Ishikawa (cell line): ENCODE results near the gene KMT5C.

Source experiments
- CEBPB ChIP-seq: IDR thresholded peaks from 2 replicates; pipeline ENCODE4 v1.6.1; 2012
- CREB1 ChIP-seq: IDR thresholded peaks from 2 replicates; pipeline ENCODE4 v1.6.1; 2012; ENCODE audit warnings: low read depth
- EGR1 ChIP-seq: IDR thresholded peaks from 2 replicates; pipeline ENCODE4 v1.6.1; 2012
- EP300 ChIP-seq: IDR thresholded peaks from 2 replicates; pipeline ENCODE4 v1.6.1; 2012; ENCODE audit warnings: borderline replicate concordance
- FOXM1 ChIP-seq: IDR thresholded peaks from 2 replicates; pipeline ENCODE4 v1.6.1; 2012; ENCODE audit warnings: low read depth, borderline replicate concordance
- NFIC ChIP-seq: IDR thresholded peaks from 2 replicates; pipeline ENCODE4 v1.6.1; 2012
- RAD21 ChIP-seq: IDR thresholded peaks from 2 replicates; pipeline ENCODE4 v1.6.1; 2012; ENCODE audit warnings: low read depth
- TAF1 ChIP-seq: IDR thresholded peaks from 2 replicates; pipeline ENCODE4 v1.6.1; 2012; ENCODE audit warnings: low read depth, mild to moderate bottlenecking
- TCF12 ChIP-seq: IDR thresholded peaks from 2 replicates; pipeline ENCODE4 v1.6.1; 2012; ENCODE audit warnings: low read depth
- TEAD4 ChIP-seq: IDR thresholded peaks from 2 replicates; pipeline ENCODE4 v1.6.1; 2012
- YY1 ChIP-seq: IDR thresholded peaks from 2 replicates; pipeline ENCODE4 v1.6.1; 2012; ENCODE audit warnings: low read depth
- ZBTB7A ChIP-seq: IDR thresholded peaks from 2 replicates; pipeline ENCODE4 v1.6.1; 2012; ENCODE audit warnings: low read depth
- TF ChIP-seq, protein P1 (sequence below): IDR thresholded peaks from 2 replicates; pipeline ENCODE4 v1.6.1; 2012
- TF ChIP-seq, protein P2 (sequence below): IDR thresholded peaks from 2 replicates; pipeline ENCODE4 v1.6.1; 2012
- TF ChIP-seq, protein P3 (sequence below): IDR thresholded peaks from 2 replicates; pipeline ENCODE4 v1.6.1; 2012; ENCODE audit warnings: low read depth, mild to moderate bottlenecking

KMT5C gene

DNA sequence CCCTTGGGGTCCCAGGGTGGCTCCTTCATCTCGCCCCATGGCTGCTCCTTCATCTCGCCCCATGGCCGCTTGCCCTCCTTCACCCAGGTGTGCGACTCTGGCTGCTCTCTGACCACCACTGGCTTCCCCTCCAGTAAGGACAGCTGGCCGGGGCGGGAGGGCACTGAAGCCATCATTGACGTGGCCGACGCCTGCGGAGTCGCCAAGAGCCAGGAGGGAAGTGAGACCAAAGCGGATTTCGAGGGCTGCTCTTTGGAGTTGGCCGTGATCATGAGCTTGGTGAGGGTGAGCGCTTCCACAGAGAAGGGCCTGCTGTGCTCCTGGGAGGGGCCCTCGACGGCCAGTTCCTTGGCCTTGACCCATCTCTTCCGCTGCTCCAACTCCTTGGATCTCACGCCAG lies 18.8 kb downstream of the KMT5C start:
- TF ChIP-seq EP300 (no peak), TEAD4 (no peak), TAF1 (no peak), CREB1 (no peak), CEBPB (no peak), NFIC (no peak), EGR1 (no peak)
- TF ChIP-seq, protein P1, sequence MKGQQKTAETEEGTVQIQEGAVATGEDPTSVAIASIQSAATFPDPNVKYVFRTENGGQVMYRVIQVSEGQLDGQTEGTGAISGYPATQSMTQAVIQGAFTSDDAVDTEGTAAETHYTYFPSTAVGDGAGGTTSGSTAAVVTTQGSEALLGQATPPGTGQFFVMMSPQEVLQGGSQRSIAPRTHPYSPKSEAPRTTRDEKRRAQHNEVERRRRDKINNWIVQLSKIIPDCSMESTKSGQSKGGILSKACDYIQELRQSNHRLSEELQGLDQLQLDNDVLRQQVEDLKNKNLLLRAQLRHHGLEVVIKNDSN = no peak

DNA sequence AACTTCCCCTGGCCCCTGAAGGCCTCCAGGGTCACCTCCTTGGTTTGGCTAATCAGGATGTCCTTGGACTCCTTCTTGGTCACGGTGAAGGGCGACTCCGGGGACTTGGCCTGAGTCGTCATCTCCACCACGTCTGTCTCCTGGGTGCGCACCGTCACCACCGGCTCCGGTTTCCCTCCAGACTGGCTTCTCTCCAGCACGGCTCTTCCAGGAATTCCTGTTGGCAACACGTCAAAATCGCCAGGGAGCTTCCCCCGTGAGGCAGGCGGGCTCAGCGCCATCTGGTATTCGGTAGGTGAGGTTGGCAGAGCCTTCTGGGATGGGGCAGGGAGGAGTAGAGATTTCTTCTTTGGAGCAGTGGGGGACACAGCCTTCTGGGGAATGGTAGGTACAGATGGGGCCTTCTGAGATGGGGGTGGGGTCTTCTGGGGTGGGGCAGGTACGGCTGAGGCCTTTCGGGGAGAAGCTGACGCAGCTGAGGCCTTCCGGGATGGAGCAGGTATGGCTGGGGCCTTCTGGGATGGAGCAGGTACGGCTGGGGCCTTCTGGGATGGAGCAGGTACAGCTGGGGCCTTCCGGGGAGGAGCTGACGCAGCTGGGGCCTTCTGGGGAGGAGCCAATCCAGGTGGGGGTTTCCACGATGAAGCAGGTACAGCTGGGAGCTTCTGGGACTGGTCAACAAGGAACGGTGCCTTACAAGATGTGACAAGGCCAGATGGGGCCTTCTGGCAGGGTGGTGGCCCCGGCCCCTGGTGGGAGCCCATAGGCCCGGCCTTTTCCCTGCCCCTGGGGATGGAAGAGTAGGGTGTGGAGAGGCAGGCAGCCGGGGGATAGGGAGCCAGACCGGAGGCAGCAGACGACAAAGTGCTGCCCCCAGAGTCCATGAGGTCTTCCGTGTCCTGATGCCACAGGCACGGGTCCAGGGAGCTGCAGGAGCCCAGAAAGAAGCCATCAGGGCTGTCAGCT lies 19.6 kb downstream of the KMT5C start:
- TF ChIP-seq ZBTB7A = no peak
- TF ChIP-seq TEAD4 = no peak
- no peak for TF ChIP-seq RAD21
- TF ChIP-seq, protein P2, sequence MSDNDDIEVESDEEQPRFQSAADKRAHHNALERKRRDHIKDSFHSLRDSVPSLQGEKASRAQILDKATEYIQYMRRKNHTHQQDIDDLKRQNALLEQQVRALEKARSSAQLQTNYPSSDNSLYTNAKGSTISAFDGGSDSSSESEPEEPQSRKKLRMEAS = no peak
- TF ChIP-seq EGR1 = no peak

DNA sequence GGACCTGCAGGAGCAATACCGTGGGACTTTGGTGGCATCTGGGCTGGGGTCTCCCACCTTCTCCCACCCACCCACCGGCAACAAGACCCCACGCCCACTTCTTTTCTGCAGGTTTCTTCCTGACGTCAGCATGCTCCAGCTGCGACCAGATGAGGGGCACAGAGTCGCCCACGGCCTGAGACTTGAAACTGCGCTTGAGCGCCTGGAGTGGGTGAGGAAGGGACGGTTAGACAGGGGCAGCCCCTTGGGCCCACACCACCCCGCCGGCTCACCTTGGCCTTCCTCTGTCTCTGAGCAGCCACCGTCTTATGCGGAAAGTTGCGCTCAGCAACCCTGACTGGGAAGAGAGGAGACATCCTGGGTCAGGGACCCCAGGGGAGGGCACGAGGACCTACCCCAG lies 21.2 kb downstream of the KMT5C start:
- TF ChIP-seq, protein P3, sequence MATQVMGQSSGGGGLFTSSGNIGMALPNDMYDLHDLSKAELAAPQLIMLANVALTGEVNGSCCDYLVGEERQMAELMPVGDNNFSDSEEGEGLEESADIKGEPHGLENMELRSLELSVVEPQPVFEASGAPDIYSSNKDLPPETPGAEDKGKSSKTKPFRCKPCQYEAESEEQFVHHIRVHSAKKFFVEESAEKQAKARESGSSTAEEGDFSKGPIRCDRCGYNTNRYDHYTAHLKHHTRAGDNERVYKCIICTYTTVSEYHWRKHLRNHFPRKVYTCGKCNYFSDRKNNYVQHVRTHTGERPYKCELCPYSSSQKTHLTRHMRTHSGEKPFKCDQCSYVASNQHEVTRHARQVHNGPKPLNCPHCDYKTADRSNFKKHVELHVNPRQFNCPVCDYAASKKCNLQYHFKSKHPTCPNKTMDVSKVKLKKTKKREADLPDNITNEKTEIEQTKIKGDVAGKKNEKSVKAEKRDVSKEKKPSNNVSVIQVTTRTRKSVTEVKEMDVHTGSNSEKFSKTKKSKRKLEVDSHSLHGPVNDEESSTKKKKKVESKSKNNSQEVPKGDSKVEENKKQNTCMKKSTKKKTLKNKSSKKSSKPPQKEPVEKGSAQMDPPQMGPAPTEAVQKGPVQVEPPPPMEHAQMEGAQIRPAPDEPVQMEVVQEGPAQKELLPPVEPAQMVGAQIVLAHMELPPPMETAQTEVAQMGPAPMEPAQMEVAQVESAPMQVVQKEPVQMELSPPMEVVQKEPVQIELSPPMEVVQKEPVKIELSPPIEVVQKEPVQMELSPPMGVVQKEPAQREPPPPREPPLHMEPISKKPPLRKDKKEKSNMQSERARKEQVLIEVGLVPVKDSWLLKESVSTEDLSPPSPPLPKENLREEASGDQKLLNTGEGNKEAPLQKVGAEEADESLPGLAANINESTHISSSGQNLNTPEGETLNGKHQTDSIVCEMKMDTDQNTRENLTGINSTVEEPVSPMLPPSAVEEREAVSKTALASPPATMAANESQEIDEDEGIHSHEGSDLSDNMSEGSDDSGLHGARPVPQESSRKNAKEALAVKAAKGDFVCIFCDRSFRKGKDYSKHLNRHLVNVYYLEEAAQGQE = no peak

DNA sequence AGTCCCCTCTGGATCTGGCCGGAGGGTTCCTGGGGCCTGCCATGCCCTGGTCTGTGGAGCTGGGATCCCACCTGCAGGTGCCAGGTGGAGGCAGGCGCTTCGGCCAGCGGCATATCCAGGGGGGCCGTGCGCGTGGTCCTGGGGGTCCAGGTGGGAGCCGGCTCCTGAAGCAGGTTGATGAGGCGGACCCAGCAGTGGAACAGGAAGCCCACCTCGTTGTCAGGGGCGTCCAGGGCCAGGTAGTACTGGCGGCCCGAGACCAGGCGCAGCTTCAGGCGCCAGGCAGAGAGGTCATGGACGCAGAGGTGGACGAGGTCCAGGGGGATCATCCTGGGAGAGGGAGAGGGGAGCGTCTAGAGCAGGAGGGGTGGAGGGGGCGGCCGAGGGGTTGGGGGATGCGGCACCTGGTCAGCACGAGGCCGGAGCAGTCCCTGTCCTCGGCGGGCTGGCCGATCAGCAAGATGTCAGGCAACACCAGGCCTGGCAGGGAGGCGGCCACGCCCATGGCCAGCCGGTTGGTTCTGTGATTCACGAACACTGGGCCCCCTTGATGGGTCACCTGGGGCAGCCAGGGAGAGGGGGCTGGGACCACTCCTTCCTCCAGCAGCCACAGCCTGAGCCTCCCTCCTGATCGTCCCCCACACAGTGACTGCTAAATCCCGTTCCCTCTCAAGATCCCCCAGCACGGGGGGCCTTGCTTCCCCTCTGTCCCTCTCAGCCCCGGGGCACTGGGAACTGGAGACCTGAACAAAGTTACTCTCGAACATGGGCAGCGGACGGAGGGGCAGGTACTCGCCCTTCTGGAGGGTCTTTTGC lies 22.7 kb downstream of the KMT5C start:
- TF ChIP-seq, protein P3 = no peak
- TF ChIP-seq TCF12 (no peak), EGR1 (no peak), TEAD4 (no peak), CREB1 (no peak), EP300 (no peak), YY1 (no peak), TAF1 (no peak), RAD21 (no peak), CEBPB (no peak), FOXM1 (no peak), ZBTB7A (no peak), NFIC (no peak)
- TF ChIP-seq, protein P1 = no peak
- TF ChIP-seq, protein P2 = no peak

DNA sequence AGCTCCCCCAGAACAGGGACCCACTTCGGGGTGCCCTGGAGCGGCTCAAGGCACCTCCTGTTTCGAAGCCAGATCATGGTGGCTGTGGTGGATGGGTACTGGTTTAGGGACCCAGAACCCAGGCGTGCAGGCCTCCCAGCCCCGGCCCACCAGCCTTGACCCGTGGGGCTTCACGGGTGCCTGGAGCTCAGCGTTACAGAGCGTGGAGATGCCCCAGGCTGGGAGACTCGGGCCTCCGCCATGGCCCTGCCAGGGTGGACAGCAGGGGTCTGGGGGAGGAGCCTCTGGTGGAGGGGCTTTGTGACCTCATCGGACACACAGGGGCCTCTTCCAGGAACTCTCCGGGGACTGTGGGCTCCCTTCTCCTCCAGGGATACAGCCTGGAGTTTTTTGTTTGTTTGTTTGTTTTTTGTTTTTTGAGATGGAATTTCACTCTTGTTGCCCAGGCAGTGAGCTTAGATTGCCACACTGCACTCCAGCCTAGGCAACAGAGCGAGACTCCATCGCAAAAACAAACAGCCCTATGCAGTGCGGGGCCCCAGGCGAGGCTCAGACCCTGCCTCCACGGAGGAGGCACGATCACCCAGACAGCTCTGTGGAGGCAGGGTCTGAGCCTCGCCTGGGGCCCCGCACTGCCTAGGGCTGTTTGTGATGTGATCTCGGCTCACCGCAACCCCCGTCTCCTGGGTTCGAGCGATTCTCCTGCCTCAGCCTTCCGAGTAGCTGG lies 23.5 kb downstream of the KMT5C start, which contains the start of gene GARIN5B:
Gene GARIN5B (minus strand): TSS at position 271 of the 727 bp plus-strand sequence. CDS start 194 bp downstream, at position 77.
- no peak for TF ChIP-seq TEAD4
- TF ChIP-seq TCF12 = no peak
- TF ChIP-seq, protein P1 = no peak
- TF ChIP-seq ZBTB7A = no peak
- TF ChIP-seq EGR1 = no peak
- no peak for TF ChIP-seq CEBPB
- no peak for TF ChIP-seq RAD21
- no peak for TF ChIP-seq TAF1
- TF ChIP-seq, protein P3 = no peak
- no peak for TF ChIP-seq CREB1
- TF ChIP-seq NFIC = no peak
- TF ChIP-seq YY1 = no peak
- TF ChIP-seq, protein P2 = no peak
